ENCODE measurements around the gene ZDHHC14.

ZDHHC14 gene

GRCh38 chr6:157453131-157453530 lies 72.1 kb downstream of the ZDHHC14 start:
- no peak for DNase-seq (ENCODE audit: low read depth in 1 of 2, low spot score in 1 of 2)

DNA sequence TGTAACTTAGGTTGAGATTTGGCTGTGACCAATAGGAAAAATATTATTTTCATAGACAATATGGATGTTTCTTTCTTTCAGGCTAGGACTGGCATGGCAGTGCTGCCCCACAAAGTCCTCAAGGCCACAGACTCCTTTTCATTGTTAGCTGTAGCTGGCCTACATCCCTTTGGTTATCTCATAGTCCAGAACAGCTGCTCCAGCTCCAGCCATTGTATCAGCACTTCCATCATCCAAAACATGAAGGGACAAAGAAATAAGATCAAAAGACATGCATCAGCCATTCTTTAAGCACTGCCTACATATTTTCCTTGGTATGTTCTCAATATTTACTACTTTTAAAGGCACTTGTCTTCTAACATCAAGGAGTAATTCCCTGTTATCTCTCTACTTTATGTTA lies 73.0 kb downstream of the ZDHHC14 start:
- TF ChIP-seq GABPA (IDR thresholded peaks at IDR 0.05; ENCODE audit: low read depth) (no peak), SPI1 (IDR thresholded peaks at IDR 0.05; ENCODE audit: borderline replicate concordance, low read depth) (no peak), CTCF (IDR thresholded peaks at IDR 0.05; ENCODE audit: insufficient read depth, low read length) (no peak), POLR2AphosphoS5 (IDR thresholded peaks at IDR 0.05; ENCODE audit: low read depth) (no peak)
- TF ChIP-seq, protein P1, sequence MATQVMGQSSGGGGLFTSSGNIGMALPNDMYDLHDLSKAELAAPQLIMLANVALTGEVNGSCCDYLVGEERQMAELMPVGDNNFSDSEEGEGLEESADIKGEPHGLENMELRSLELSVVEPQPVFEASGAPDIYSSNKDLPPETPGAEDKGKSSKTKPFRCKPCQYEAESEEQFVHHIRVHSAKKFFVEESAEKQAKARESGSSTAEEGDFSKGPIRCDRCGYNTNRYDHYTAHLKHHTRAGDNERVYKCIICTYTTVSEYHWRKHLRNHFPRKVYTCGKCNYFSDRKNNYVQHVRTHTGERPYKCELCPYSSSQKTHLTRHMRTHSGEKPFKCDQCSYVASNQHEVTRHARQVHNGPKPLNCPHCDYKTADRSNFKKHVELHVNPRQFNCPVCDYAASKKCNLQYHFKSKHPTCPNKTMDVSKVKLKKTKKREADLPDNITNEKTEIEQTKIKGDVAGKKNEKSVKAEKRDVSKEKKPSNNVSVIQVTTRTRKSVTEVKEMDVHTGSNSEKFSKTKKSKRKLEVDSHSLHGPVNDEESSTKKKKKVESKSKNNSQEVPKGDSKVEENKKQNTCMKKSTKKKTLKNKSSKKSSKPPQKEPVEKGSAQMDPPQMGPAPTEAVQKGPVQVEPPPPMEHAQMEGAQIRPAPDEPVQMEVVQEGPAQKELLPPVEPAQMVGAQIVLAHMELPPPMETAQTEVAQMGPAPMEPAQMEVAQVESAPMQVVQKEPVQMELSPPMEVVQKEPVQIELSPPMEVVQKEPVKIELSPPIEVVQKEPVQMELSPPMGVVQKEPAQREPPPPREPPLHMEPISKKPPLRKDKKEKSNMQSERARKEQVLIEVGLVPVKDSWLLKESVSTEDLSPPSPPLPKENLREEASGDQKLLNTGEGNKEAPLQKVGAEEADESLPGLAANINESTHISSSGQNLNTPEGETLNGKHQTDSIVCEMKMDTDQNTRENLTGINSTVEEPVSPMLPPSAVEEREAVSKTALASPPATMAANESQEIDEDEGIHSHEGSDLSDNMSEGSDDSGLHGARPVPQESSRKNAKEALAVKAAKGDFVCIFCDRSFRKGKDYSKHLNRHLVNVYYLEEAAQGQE (IDR thresholded peaks at IDR 0.05; ENCODE audit: insufficient replicate concordance, low read depth), result no peak
- H3K27me3 ChIP-seq (ENCODE audit: insufficient read depth, poor library complexity, severe bottlenecking), result no peaks in the 10 kb centered on the region
- H3K4me3 ChIP-seq (replicated peaks; ENCODE audit: insufficient read depth, low read length), result no peak overlapping the region
- no peak overlapping the region for H3K27ac ChIP-seq (replicated peaks)
- no peak for DNase-seq (ENCODE audit: low read depth in 1 of 2, low spot score in 1 of 2)

More at GRCh38 chr6:157453131-157453530, 72.1 kb downstream of the ZDHHC14 start:
- TF ChIP-seq, protein P1 (IDR thresholded peaks at IDR 0.05; ENCODE audit: insufficient replicate concordance, low read depth), result no peak
- Histone ChIP-seq H3K27me3 (ENCODE audit: insufficient read depth, poor library complexity, severe bottlenecking) (no peaks in the 10 kb centered on the region), H3K27ac (replicated peaks) (no peak overlapping the region), H3K4me3 (replicated peaks; ENCODE audit: insufficient read depth, low read length) (no peak overlapping the region)

DNA sequence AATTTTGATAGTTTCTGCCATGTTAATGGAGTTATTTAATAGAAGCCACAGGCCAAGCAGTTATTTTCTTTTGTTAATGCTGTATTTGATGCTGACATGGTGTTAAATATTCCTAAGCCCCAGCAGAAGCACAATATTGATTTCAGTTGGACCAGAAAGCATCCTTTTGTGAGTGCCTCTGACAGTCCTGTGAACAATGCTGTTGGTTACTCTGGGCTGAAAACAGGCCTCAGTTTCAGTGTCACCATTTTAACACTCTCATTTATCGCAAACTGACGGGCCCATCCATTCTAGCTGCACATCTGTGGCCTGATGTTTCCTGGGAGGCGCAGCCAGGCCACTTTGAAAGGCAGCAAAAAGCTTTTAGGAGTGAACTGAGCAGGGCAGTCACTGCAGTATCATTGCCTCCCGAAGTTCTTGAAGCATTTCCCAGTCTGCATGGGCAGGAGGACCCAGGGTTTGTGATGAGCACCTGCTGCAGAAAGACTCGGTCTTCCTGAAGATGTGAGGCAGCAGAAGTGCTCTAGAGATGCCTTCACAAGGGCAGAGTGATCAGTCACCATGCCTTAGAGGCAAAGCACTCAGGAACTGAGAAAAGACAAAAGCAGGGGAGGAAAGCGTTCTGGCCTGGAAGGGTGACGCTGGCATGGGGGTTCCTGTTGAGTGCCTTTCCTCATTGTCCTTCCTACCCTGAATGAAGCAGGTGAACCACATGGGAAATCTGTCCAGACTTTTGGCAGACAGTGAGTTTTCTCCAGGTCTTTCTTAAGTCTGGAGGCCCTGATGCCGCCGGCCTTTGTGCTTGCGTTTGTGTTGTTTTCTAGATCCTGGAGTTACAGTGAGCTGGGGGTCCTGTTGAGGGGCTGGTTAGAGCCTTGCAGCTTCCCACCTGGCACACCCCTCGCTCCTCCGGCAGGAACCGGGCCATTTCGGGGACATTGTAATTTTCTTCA lies 74.0 kb downstream of the ZDHHC14 start:
- no peak overlapping the region for H3K4me3 ChIP-seq (replicated peaks; ENCODE audit: insufficient read depth, low read length)
- no peak overlapping the region for H3K27ac ChIP-seq (replicated peaks)
- TF ChIP-seq SPI1 (IDR thresholded peaks at IDR 0.05; ENCODE audit: borderline replicate concordance, low read depth) (no peak), CTCF (IDR thresholded peaks at IDR 0.05; ENCODE audit: insufficient read depth, low read length) (no peak), POLR2AphosphoS5 (IDR thresholded peaks at IDR 0.05; ENCODE audit: low read depth) (no peak), GABPA (IDR thresholded peaks at IDR 0.05; ENCODE audit: low read depth) (no peak)
- TF ChIP-seq, protein P1 (IDR thresholded peaks at IDR 0.05; ENCODE audit: insufficient replicate concordance, low read depth), result no peak
- no peaks in the 10 kb centered on the region for H3K27me3 ChIP-seq (ENCODE audit: insufficient read depth, poor library complexity, severe bottlenecking)
- DNase-seq (ENCODE audit: low read depth in 1 of 2, low spot score in 1 of 2), result no peak
